HEK293 (cell line): Measurements from ENCODE around the gene FOXD1.

ENCODE experiments used
- CTCF ChIA-PET: fragments of 350-600 bp; formaldehyde crosslinking; extraction: SDS; loops from one replicate; lab custom pipeline; 2021; ENCODE audit warnings: antibody characterized with exemption; lab: Yijun Ruan, JAX
- POLR2A ChIA-PET: fragments of 300-600 bp; formaldehyde crosslinking; extraction: SDS; loops from one replicate; lab custom pipeline; 2020; ENCODE audit warnings: antibody characterized with exemption, inconsistent platforms; lab: Yijun Ruan, JAX
- H3K27ac ChIP-seq: fragments of 200-500 bp; sonication (Bioruptor generic); 2 replicates; pipeline ENCODE4 v1.5.1; 2014; ENCODE audit warnings: low read depth, low read length, control low read depth, inconsistent platforms; ENCODE audit errors: extremely low read depth
- H3K36me3 ChIP-seq, 2 experiments: fragments of 200-500 bp in 1 of 2; sonication (Bioruptor generic) in 1 of 2; 1 replicate in 1 of 2; 2 replicates in 1 of 2; pipeline ENCODE4 v1.5.1; 2014 to 2017; ENCODE audit warnings: inconsistent platforms in 2 of 2, low read length in 2 of 2; ENCODE audit not compliant: control insufficient read depth in 2 of 2, insufficient read depth in 1 of 2
- H3K4me1 ChIP-seq: fragments of 200-500 bp; sonication (Bioruptor generic); 2 replicates; pipeline ENCODE4 v1.5.1; 2014; ENCODE audit warnings: mild to moderate bottlenecking, low read length, inconsistent platforms; ENCODE audit not compliant: control insufficient read depth, insufficient read depth
- H3K4me3 ChIP-seq: 2 replicates; pipeline ENCODE4 v1.5.1; 2011; ENCODE audit warnings: low read depth, mild to moderate bottlenecking, control low read depth, low read length, moderate library complexity
- H3K9me3 ChIP-seq: fragments of 200-500 bp; sonication (Bioruptor generic); 2 replicates; pipeline ENCODE4 v1.5.1; 2014; ENCODE audit warnings: low read depth, low read length, inconsistent platforms; ENCODE audit not compliant: control insufficient read depth, insufficient read depth
- KLF8 ChIP-seq: fragments of 450-650 bp; formaldehyde crosslinking; IDR thresholded peaks from 2 replicates; pipeline ENCODE4 v1.5.1; 2016; ENCODE audit warnings: missing biosample characterization, missing genetic modification characterization
- SP3 ChIP-seq: fragments of 450-650 bp; formaldehyde crosslinking; IDR thresholded peaks from 2 replicates; pipeline ENCODE4 v1.5.1; 2016; ENCODE audit warnings: missing biosample characterization, missing genetic modification characterization
- ZBTB1 ChIP-seq: fragments of 450-650 bp; formaldehyde crosslinking; IDR thresholded peaks from 2 replicates; pipeline ENCODE4 v1.5.1; 2016; ENCODE audit warnings: missing biosample characterization, missing genetic modification characterization
- ZFP41 ChIP-seq: fragments of 450-650 bp; formaldehyde crosslinking; IDR thresholded peaks from 2 replicates; pipeline ENCODE4 v1.5.1; 2016; ENCODE audit warnings: missing biosample characterization, missing genetic modification characterization, borderline replicate concordance
- ZNF174 ChIP-seq: fragments of 450-650 bp; formaldehyde crosslinking; IDR thresholded peaks from 2 replicates; pipeline ENCODE4 v1.5.0; 2017; ENCODE audit warnings: missing biosample characterization, mild to moderate bottlenecking, missing genetic modification characterization
- ZNF211 ChIP-seq: fragments of 450-650 bp; formaldehyde crosslinking; IDR thresholded peaks from 2 replicates; pipeline ENCODE4 v1.5.1; 2016; ENCODE audit warnings: low read depth, missing biosample characterization, missing genetic modification characterization
- ZNF341 ChIP-seq: fragments of 450-650 bp; formaldehyde crosslinking; IDR thresholded peaks from 2 replicates; pipeline ENCODE4; 2016; ENCODE audit warnings: low read depth, missing biosample characterization, missing genetic modification characterization
- ZNF354C ChIP-seq: fragments of 450-650 bp; formaldehyde crosslinking; IDR thresholded peaks from 2 replicates; pipeline ENCODE4 v1.5.1; 2016; ENCODE audit warnings: missing biosample characterization, missing genetic modification characterization, low read depth, borderline replicate concordance
- ZNF366 ChIP-seq: fragments of 450-650 bp; formaldehyde crosslinking; conservative IDR thresholded peaks from 2 replicates; pipeline ENCODE4 v1.5.1; 2016; ENCODE audit warnings: missing biosample characterization, missing genetic modification characterization
- ZNF394 ChIP-seq: fragments of 450-650 bp; formaldehyde crosslinking; IDR thresholded peaks from 2 replicates; pipeline ENCODE4 v1.5.1; 2016; ENCODE audit warnings: missing biosample characterization, missing genetic modification characterization, mild to moderate bottlenecking, moderate library complexity, borderline replicate concordance
- ZNF423 ChIP-seq: fragments of 450-650 bp; formaldehyde crosslinking; IDR thresholded peaks from 2 replicates; pipeline ENCODE4 v1.5.1; 2016; ENCODE audit warnings: missing biosample characterization, missing genetic modification characterization
- ZNF433 ChIP-seq: fragments of 450-650 bp; formaldehyde crosslinking; IDR thresholded peaks from 2 replicates; pipeline ENCODE4 v1.5.1; 2016; ENCODE audit warnings: missing biosample characterization, missing genetic modification characterization, low read depth
- ZNF585B ChIP-seq: fragments of 450-650 bp; formaldehyde crosslinking; IDR thresholded peaks from 2 replicates; pipeline ENCODE4 v1.5.1; 2016; ENCODE audit warnings: missing biosample characterization, missing genetic modification characterization
- ZNF610 ChIP-seq: fragments of 450-650 bp; formaldehyde crosslinking; IDR thresholded peaks from 2 replicates; pipeline ENCODE4 v1.5.1; 2016; ENCODE audit warnings: missing biosample characterization, missing genetic modification characterization, borderline replicate concordance
- ZSCAN16 ChIP-seq: fragments of 450-650 bp; formaldehyde crosslinking; IDR thresholded peaks from 2 replicates; pipeline ENCODE4 v1.5.1; 2016; ENCODE audit warnings: missing biosample characterization, missing genetic modification characterization
- TF ChIP-seq, protein P1 (sequence below): fragments of 450-650 bp; formaldehyde crosslinking; IDR thresholded peaks from 2 replicates; pipeline ENCODE4 v1.5.1; 2017; ENCODE audit warnings: missing biosample characterization, mild to moderate bottlenecking, missing genetic modification characterization, moderate library complexity
- TF ChIP-seq, protein P2 (sequence below): fragments of 450-650 bp; formaldehyde crosslinking; IDR thresholded peaks from 2 replicates; pipeline ENCODE4 v1.5.1; 2016; ENCODE audit warnings: missing biosample characterization, missing genetic modification characterization

Gene FOXD1

DNA sequence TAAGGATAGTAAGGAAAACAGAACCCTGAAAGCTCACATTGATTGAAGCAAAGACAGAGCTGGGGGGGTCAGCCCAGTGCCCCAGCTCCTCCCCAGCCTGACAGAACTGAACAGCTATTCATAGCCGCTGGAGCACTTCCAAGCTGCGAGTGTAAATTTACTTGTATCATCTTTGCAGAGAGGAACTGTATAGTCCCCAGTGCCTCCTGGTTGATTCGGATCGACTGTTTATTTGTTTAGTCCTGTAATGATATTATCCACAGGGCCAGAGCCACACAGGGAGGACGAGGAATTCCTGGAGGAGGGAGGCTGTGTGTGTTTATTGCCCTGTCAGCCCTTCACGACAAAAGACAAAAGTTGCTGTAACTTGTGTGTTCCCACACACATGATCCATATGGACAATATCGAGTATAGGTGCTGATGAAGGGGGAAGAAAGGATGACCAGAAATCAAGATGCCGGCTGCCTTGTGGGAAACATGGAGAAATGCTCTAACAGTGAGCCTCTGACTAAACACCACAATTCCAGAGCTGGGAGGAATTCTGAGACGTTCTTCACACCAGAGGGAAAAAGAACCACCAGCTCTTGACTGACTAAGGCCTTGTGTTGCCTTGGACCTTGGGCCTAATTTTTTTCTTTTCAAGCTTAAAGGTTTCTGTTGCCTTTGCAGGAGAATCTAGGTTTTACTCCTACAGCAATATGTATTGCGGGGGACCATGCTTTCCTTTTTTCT lies 31.1 kb downstream of the FOXD1 start (continued):
- TF ChIP-seq, protein P1, sequence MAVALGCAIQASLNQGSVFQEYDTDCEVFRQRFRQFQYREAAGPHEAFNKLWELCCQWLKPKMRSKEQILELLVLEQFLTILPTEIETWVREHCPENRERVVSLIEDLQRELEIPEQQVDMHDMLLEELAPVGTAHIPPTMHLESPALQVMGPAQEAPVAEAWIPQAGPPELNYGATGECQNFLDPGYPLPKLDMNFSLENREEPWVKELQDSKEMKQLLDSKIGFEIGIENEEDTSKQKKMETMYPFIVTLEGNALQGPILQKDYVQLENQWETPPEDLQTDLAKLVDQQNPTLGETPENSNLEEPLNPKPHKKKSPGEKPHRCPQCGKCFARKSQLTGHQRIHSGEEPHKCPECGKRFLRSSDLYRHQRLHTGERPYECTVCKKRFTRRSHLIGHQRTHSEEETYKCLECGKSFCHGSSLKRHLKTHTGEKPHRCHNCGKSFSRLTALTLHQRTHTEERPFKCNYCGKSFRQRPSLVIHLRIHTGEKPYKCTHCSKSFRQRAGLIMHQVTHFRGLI: no peak
- TF ChIP-seq ZNF341 (tag by site-specific recombination) (no peak), ZFP41 (no peak), ZSCAN16 (tag by site-specific recombination) (no peak)

DNA sequence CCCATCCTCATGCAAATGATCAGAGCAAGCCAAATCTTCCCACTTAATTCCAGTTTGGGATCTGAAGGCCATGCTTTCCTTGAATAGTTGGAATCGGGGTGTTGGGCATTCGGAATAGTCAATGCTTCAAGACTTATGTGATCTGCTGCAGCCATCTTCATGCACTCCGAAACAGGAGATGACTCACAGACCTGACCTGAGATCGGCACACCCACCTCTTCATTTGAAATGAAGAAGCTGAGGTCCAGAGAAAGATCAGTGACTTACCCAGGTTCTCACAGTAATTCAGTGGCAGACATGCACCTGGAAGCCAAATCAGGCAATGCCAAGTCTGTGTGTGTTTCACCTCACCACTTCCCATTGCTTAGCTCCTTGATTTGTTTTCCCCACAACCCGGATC lies 33.0 kb downstream of the FOXD1 start:
- CTCF ChIA-PET: interaction anchor here (2.1 kb wide), 1 partner anchor 200 kb away, joined by 7 read pairs; no protein-coding TSS in a partner anchor
- TF ChIP-seq KLF8 (tag by site-specific recombination): no peak
- Histone ChIP-seq H3K36me3 (no peaks in the 10 kb centered on the region), H3K27ac (no peak overlapping the region), H3K4me3 (no peak overlapping the region), H3K4me1 (peaks cover 11% of the 10 kb centered on the region; the same call in 1 of the 2 replicates), H3K9me3 (no peaks in the 10 kb centered on the region)
- POLR2A ChIA-PET: interaction anchor here (1.0 kb wide), 1 partner anchor 15 kb away, joined by 3 read pairs; no protein-coding TSS in a partner anchor

DNA sequence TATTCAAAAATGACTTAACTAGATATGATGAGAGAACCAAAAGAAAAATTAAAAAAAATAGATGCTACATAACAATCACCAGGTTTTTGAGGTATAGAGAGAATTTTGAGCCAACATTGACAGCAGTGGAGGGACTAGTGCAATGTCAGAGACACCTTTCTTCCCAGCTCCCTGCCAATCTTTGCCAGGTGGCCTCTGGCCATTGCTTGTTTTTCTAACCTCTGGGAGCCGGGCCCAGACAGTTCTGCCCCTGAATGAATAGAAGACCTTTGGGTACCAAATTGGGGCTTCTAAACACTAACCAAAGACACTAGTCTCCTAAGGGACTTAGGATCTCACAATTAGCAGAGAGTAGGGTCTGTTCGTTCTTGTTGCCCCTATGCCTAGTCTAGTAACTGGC lies 33.4 kb downstream of the FOXD1 start:
- H3K27ac ChIP-seq: no peak overlapping the region
- CTCF ChIA-PET: no interaction called here
- TF ChIP-seq ZNF585B (tag by site-specific recombination): no peak
- TF ChIP-seq ZNF211 (tag by site-specific recombination): no peak
- TF ChIP-seq ZNF354C (tag by site-specific recombination): no peak
- no peak for TF ChIP-seq ZNF423 (tag by site-specific recombination)
- TF ChIP-seq ZNF433: no peak
- no peak for TF ChIP-seq ZNF174
- no peak for TF ChIP-seq SP3 (tag by site-specific recombination)
- TF ChIP-seq, protein P2, sequence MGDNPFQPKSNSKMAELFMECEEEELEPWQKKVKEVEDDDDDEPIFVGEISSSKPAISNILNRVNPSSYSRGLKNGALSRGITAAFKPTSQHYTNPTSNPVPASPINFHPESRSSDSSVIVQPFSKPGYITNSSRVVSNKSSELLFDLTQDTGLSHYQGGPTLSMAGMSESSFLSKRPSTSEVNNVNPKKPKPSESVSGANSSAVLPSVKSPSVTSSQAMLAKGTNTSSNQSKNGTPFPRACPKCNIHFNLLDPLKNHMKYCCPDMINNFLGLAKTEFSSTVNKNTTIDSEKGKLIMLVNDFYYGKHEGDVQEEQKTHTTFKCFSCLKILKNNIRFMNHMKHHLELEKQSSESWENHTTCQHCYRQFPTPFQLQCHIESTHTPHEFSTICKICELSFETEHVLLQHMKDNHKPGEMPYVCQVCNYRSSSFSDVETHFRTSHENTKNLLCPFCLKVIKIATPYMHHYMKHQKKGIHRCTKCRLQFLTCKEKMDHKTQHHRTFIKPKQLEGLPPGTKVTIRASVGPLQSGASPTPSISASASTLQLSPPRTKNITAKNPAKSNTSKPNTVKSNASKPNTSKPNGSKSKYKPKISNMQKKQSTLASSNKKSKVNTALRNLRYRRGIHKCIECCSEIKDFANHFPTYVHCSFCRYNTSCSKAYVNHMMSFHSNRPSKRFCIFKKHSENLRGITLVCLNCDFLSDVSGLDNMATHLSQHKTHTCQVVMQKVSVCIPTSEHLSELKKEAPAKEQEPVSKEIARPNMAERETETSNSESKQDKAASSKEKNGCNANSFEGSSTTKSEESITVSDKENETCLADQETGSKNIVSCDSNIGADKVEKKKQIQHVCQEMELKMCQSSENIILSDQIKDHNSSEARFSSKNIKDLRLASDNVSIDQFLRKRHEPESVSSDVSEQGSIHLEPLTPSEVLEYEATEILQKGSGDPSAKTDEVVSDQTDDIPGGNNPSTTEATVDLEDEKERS (tag by site-specific recombination): no peak
- TF ChIP-seq ZNF394 (tag by site-specific recombination): no peak
- TF ChIP-seq ZBTB1 (tag by site-specific recombination): no peak
- TF ChIP-seq ZNF610 (tag by site-specific recombination): no peak
- no peak for TF ChIP-seq ZNF366
- TF ChIP-seq, all 188 proteins: peak for 0
- H3K4me1 ChIP-seq: peaks cover 11% of the 10 kb centered on the region; the same call in 1 of the 2 replicates
- no peaks in the 10 kb centered on the region for H3K36me3 ChIP-seq
- POLR2A ChIA-PET: no interaction called here
- H3K9me3 ChIP-seq: no peaks in the 10 kb centered on the region
- no peak overlapping the region for H3K4me3 ChIP-seq
